OCI-LY7 (cell line): Measurements from ENCODE around the gene BDKRB2. TPM values are rescaled to one million over a fixed set of nuclear protein-coding genes. Genes with fewer than 3 reads are reported as not detected.
A peak's percentile ranks its signal among the peaks of the same experiment; 100 is the strongest.

Experiments used
- BruUV-seq: library from RNA; stranded (reverse); fragments of 400-500 nt; replicated peaks from 2 replicates; lab custom pipeline; 2021; lab: Mats Ljungman, UMichigan
- CTCF ChIA-PET: fragments of 300-600 bp; sonication (Branson Sonifier 250); formaldehyde crosslinking; loops from one replicate; lab custom pipeline; 2022; ENCODE audit warnings: antibody characterized with exemption; ENCODE audit not compliant: unreplicated experiment; lab: Charles Lee
- POLR2A ChIA-PET: fragments of 300-600 bp; sonication (Branson Sonifier 250); formaldehyde crosslinking; loops from one replicate; lab custom pipeline; 2022; ENCODE audit warnings: antibody characterized with exemption; lab: Charles Lee
- DNase-seq: peaks from one replicate; pipeline ENCODE4 v3.0.0-alpha.2; 2015; ENCODE audit warnings: low spot score
- H2AFZ ChIP-seq: fragments of 200-600 bp; sonication (generic), shearing (Covaris generic); 2 replicates; pipeline ENCODE4 v1.6.1; 2014; ENCODE audit warnings: mild to moderate bottlenecking, antibody characterized with exemption, low read length, moderate library complexity
- H3K27ac ChIP-seq: fragments of 200-600 bp; sonication (generic); 2 replicates; pipeline ENCODE4 v1.5.1; 2014; ENCODE audit warnings: mixed run types, low read depth, mild to moderate bottlenecking, moderate library complexity, low read length, inconsistent platforms; ENCODE audit not compliant: poor library complexity, severe bottlenecking
- H3K36me3 ChIP-seq: fragments of 200-600 bp; sonication (generic); 2 replicates; pipeline ENCODE4 v1.6.1; 2014; ENCODE audit warnings: mild to moderate bottlenecking, antibody characterized with exemption, low read length, moderate library complexity, mixed read lengths; ENCODE audit not compliant: insufficient read depth
- H3K4me1 ChIP-seq: fragments of 200-600 bp; sonication (generic); 2 replicates; pipeline ENCODE4 v1.5.1; 2014; ENCODE audit warnings: mild to moderate bottlenecking, low read length; ENCODE audit not compliant: insufficient read depth, poor library complexity, severe bottlenecking
- H3K4me2 ChIP-seq: fragments of 200-600 bp; sonication (generic); 2 replicates; pipeline ENCODE4 v1.6.1; 2014; ENCODE audit warnings: mild to moderate bottlenecking, low read length
- H3K4me3 ChIP-seq: fragments of 200-600 bp; sonication (generic); 2 replicates; pipeline ENCODE4 v1.5.1; 2014; ENCODE audit warnings: mild to moderate bottlenecking, low read depth, low read length; ENCODE audit not compliant: poor library complexity, severe bottlenecking
- H3K79me2 ChIP-seq: fragments of 200-600 bp; sonication (generic); 2 replicates; pipeline ENCODE4 v1.6.1; 2016; ENCODE audit warnings: low read depth, mild to moderate bottlenecking, low read length, moderate library complexity, mixed read lengths; ENCODE audit not compliant: insufficient read depth
- H3K9me2 ChIP-seq: fragments of 200-600 bp; sonication (generic); 2 replicates; pipeline ENCODE4 v1.6.1; 2016; ENCODE audit warnings: mild to moderate bottlenecking, low read length, mixed read lengths; ENCODE audit not compliant: insufficient read depth
- H3K9me3 ChIP-seq: fragments of 200-600 bp; sonication (generic); 2 replicates; pipeline ENCODE4 v1.6.1; 2014; ENCODE audit warnings: mild to moderate bottlenecking, mixed run types, low read length, mixed read lengths
- H4K20me1 ChIP-seq: fragments of 200-600 bp; sonication (generic); 2 replicates; pipeline ENCODE4 v1.6.1; 2014; ENCODE audit warnings: mild to moderate bottlenecking, antibody characterized with exemption, low read length, moderate library complexity, mixed read lengths; ENCODE audit not compliant: insufficient read depth
- CTCF ChIP-seq: fragments of 200-600 bp; sonication (generic); conservative IDR thresholded peaks from 2 replicates; pipeline ENCODE4 v1.5.1; 2014; ENCODE audit warnings: mild to moderate bottlenecking, antibody characterized with exemption, low read length, moderate library complexity, mixed read lengths
- EZH2phosphoT487 ChIP-seq: fragments of 200-600 bp; sonication (generic); IDR thresholded peaks from 2 replicates; pipeline ENCODE4 v1.6.1; 2018; ENCODE audit warnings: low read depth, borderline replicate concordance, mild to moderate bottlenecking, mixed run types, antibody characterized with exemption, low read length, moderate library complexity, mixed read lengths
- intact Hi-C: fragments of 100-400 bp; cut with micrococcal nuclease; formaldehyde crosslinking; loops from one replicate; pipeline ENCODE4 v1.10.0; 2022; ENCODE audit not compliant: unreplicated experiment
- total RNA-seq, 2 experiments: library from RNA; depleted of rRNA in 1 of 2; stranded (reverse); fragments of >200 nt in 1 of 2; shearing (Covaris generic) in 1 of 2; gene quantifications; 2 replicates each; pipeline ENCODE4 v1.2.3, GENCODE V29; 2014 to 2022

The BDKRB2 gene
- total RNA-seq, 2 experiments from 2014 or later, result 0.17 TPM; not detected in 1

- Histone ChIP-seq H3K9me3 (no peaks in the 10 kb centered on the region), H3K4me3 (no peak overlapping the region), H3K79me2 (no peaks in the 10 kb centered on the region), H3K27ac (no peak overlapping the region), H4K20me1 (no peaks in the 10 kb centered on the region), H3K4me2 (no peak overlapping the region), H3K36me3 (no peaks in the 10 kb centered on the region), H3K9me2 (no peaks in the 10 kb centered on the region), H3K4me1 (no peaks in the 10 kb centered on the region), H2AFZ (peak overlapping the region; percentile 49; the same call in 1 of the 2 replicates)
- BruUV-seq, result no TSS peak
- POLR2A ChIA-PET, result no interaction called here
- DNase-seq, result no peak
- CTCF ChIA-PET, result no interaction called here
- intact Hi-C loops, result no loop called here
- no peak for TF ChIP-seq EZH2phosphoT487
- no peak for TF ChIP-seq CTCF
Measured at GRCh38 chr14:96180043-96180874, 24.4 kb upstream of the BDKRB2 start.

GRCh38 chr14:96181186-96182056 lies 23.2 kb upstream of the BDKRB2 start:
- no peak overlapping the region for H3K4me2 ChIP-seq
- H3K4me1 ChIP-seq, result no peaks in the 10 kb centered on the region
- no peaks in the 10 kb centered on the region for H3K79me2 ChIP-seq
- H3K4me3 ChIP-seq, result no peak overlapping the region
- TF ChIP-seq EZH2phosphoT487 (no peak), CTCF (no peak)
- CTCF ChIA-PET, result no interaction called here
- no peaks in the 10 kb centered on the region for H3K9me2 ChIP-seq
- H4K20me1 ChIP-seq, result no peaks in the 10 kb centered on the region
- H2AFZ ChIP-seq, result no peak overlapping the region
- intact Hi-C loops, result no loop called here
- no TSS peak for BruUV-seq
- POLR2A ChIA-PET, result no interaction called here
- no peaks in the 10 kb centered on the region for H3K9me3 ChIP-seq
- no peak overlapping the region for H3K27ac ChIP-seq
- no peaks in the 10 kb centered on the region for H3K36me3 ChIP-seq
- no peak for DNase-seq
